A673 (cell line): ENCODE data around the gene SLC2A9.

Experiments
- EZH2 ChIP-seq: fragments of 200-600 bp; sonication (generic); IDR thresholded peaks from 2 replicates; pipeline ENCODE4 v1.6.1; 2017; ENCODE audit warnings: borderline replicate concordance, low read depth, mild to moderate bottlenecking, mixed read lengths, antibody characterized with exemption, low read length; ENCODE audit not compliant: poor library complexity, severe bottlenecking
- TF ChIP-seq, protein P1 (sequence below): fragments of 300-800, 200-600 bp; sonication (generic); conservative IDR thresholded peaks from 2 replicates; pipeline ENCODE4 v1.5.1; 2017; ENCODE audit warnings: low read depth, mild to moderate bottlenecking, antibody characterized with exemption, low read length, moderate library complexity, mixed read lengths

GRCh38 chr4:9946170-9946569, 75.1 kb downstream of the SLC2A9 start:
- no peak for TF ChIP-seq EZH2
- TF ChIP-seq, protein P1, sequence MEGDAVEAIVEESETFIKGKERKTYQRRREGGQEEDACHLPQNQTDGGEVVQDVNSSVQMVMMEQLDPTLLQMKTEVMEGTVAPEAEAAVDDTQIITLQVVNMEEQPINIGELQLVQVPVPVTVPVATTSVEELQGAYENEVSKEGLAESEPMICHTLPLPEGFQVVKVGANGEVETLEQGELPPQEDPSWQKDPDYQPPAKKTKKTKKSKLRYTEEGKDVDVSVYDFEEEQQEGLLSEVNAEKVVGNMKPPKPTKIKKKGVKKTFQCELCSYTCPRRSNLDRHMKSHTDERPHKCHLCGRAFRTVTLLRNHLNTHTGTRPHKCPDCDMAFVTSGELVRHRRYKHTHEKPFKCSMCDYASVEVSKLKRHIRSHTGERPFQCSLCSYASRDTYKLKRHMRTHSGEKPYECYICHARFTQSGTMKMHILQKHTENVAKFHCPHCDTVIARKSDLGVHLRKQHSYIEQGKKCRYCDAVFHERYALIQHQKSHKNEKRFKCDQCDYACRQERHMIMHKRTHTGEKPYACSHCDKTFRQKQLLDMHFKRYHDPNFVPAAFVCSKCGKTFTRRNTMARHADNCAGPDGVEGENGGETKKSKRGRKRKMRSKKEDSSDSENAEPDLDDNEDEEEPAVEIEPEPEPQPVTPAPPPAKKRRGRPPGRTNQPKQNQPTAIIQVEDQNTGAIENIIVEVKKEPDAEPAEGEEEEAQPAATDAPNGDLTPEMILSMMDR = no peak
